Esophagus squamous epithelium (tissue), 5 donors: ENCODE measurements around the gene RTP5. TPM values are rescaled to one million over a fixed set of nuclear protein-coding genes. Genes with fewer than 3 reads are reported as not detected.

ENCODE experiments used
- DNase-seq: peaks from one replicate; lab custom pipeline; 2025; lab: John Stamatoyannopoulos, UW
- H3K27ac ChIP-seq, 4 donors: fragments of 200-600 bp; sonication (generic); one replicate each; pipeline ENCODE4 v1.5.1; 2016 to 2019; ENCODE audit warnings: mild to moderate bottlenecking in 1 of 4
- H3K27me3 ChIP-seq, 4 donors: fragments of 200-600 bp; sonication (generic); 1 replicate in 3 of 4; 2 replicates in 1 of 4; pipeline versions ENCODE4 v1.5.1 to v1.6.0; 2017 to 2021; ENCODE audit warnings: antibody characterized with exemption in 1 of 4
- H3K36me3 ChIP-seq, 3 donors: fragments of 200-600 bp; sonication (generic); one replicate each; pipeline ENCODE4 v1.5.1; 2016 to 2019
- H3K4me1 ChIP-seq, 3 donors: fragments of 200-600 bp; sonication (generic); one replicate each; pipeline ENCODE4 v1.5.1; 2017 to 2019
- H3K4me3 ChIP-seq, 4 donors: fragments of 200-600 bp; sonication (generic); 1 replicate in 3 of 4; 2 replicates in 1 of 4; pipeline ENCODE4 v1.5.1; 2016 to 2019; ENCODE audit warnings: mild to moderate bottlenecking in 2 of 4, moderate library complexity in 1 of 4
- H3K9me3 ChIP-seq, 3 donors: fragments of 200-600 bp; sonication (generic); one replicate each; pipeline ENCODE4 v1.5.1; 2016 to 2019
- POLR2A ChIP-seq, 4 donors: fragments of 450-650 bp; IDR thresholded peaks; one replicate each; pipeline ENCODE4 v1.6.1; 2017; ENCODE audit warnings: antibody characterized with exemption in 4 of 4, mild to moderate bottlenecking in 4 of 4, moderate library complexity in 3 of 4
- WGBS, 2 donors: methylation state at CpG; one replicate each; pipeline ENCODE4 v1.1.5; 2018; 5-methylcytosine and 5-hydroxymethylcytosine counted together
- intact Hi-C: fragments of 100-400 bp; cut with DNase I; formaldehyde crosslinking; loops from one replicate; pipeline ENCODE4 v1.15.0; 2022
- total RNA-seq, 4 donors: library from RNA; depleted of rRNA; stranded (reverse); fragments of >200 nt; gene quantifications; one replicate each; pipeline ENCODE4 v1.1.0, GENCODE V29; 2016
- TF ChIP-seq, protein P1 (sequence below), 6 experiments: fragments of 450-650 bp in 4 of 6; fragments of 200-600 bp in 2 of 6; sonication (generic) in 2 of 6; IDR thresholded peaks; one replicate each; pipeline ENCODE4 v1.5.1; 2016 to 2019; ENCODE audit warnings: antibody characterized with exemption in 6 of 6, mild to moderate bottlenecking in 4 of 6, moderate library complexity in 4 of 6
- donor health status: DM: yes; HTN: yes; CAD: no.

RTP5 gene
- total RNA-seq, 4 donors from 2014 or later: 0.12 to 0.19 TPM; not detected in 2

DNA sequence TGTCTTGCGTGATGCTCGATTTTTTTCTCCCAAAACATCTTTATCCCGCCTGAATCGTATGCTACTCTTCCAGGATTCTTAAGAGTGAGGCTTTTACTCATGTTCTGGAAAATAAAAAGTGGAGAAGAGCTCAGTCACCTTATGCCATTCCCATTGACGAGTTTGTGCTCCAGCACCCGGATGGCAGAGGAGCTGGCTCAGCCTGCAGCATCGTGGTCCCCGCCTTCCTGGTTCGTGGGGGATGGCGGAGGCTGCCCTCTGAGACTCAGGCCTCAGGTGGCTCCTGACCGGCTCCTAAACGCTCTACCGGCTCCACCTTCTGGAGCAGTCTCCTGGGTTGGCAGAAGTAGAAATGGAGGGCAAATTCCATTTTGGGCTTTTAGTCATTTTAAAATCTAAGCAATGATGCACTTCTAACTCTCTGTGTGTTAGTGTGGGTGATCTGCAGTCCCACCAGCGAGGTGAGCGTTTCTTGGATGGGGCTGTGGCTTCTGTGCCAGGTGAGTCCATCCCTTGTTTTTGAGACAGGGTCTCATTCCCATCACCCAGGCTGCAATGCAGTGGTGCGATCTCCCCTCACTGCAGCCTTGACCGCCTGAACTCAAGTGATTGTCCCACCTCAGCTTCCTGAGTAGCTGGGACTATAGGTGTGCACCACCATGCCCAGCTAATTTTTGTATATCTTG, 27.8 kb downstream of the RTP5 start:
- H3K36me3 ChIP-seq: no peaks in the 10 kb centered on the region
- TF ChIP-seq, protein P1, sequence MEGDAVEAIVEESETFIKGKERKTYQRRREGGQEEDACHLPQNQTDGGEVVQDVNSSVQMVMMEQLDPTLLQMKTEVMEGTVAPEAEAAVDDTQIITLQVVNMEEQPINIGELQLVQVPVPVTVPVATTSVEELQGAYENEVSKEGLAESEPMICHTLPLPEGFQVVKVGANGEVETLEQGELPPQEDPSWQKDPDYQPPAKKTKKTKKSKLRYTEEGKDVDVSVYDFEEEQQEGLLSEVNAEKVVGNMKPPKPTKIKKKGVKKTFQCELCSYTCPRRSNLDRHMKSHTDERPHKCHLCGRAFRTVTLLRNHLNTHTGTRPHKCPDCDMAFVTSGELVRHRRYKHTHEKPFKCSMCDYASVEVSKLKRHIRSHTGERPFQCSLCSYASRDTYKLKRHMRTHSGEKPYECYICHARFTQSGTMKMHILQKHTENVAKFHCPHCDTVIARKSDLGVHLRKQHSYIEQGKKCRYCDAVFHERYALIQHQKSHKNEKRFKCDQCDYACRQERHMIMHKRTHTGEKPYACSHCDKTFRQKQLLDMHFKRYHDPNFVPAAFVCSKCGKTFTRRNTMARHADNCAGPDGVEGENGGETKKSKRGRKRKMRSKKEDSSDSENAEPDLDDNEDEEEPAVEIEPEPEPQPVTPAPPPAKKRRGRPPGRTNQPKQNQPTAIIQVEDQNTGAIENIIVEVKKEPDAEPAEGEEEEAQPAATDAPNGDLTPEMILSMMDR (IDR thresholded peaks at IDR 0.05): no peak
- TF ChIP-seq POLR2A (IDR thresholded peaks at IDR 0.05): no peak
- no peak overlapping the region for H3K27ac ChIP-seq
- H3K4me1 ChIP-seq: peaks cover 27 to 75% (median 45%) of the 10 kb centered on the region in 3 donors
- H3K9me3 ChIP-seq: no peaks in the 10 kb centered on the region
- no peaks in the 10 kb centered on the region for H3K27me3 ChIP-seq
- WGBS, 2 donors: 74 to 92% methylated on average over 11 to 16 of the region's 17 CpGs
- H3K4me3 ChIP-seq: no peak overlapping the region
- intact Hi-C loops: no loop called here
- DNase-seq: no peak

DNA sequence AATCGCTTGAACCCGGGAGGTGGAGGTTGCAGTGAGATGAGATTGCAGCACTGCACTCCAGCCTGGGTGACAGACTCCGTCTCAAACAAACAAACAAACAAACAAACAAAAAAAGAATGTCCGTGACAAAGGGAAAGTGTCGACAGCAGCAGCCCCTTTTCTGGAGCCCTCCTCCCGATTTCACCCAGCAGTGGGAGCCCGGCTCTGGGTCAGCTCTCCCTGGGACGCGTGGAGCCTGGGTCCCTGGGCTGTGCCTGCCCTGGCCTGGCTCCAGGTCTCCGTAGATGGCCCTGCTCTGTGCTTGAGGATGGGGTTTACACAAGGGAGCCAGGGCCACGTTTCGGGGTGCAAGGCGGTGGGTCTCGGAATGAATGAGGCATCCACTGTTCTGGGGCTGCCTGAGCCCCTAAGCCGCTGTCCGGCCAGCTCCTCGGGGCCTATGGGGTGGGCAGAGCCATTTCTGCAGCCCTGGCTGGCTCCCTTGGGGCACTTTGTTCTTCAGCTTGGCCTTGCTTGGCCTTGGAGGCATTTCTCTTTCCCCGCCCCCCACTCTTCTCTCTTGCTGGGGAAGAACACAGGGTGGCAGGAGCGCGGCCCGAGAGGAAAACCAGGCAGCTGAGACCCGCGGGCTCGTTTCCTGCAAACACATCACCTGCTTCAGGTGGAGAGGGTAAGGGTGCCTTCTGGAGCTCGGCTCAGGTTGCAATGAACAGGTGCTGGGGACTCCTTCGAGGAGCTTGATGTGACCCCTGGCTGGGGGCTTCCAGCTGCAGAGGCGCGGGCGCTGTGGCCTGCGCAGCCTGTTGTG, 29.1 kb downstream of the RTP5 start:
- DNase-seq: no peak
- Histone ChIP-seq H3K27me3 (no peaks in the 10 kb centered on the region), H3K4me3 (no peak overlapping the region), H3K27ac (no peak overlapping the region), H3K9me3 (no peaks in the 10 kb centered on the region), H3K36me3 (no peaks in the 10 kb centered on the region), H3K4me1 (peaks cover 21 to 69% (median 44%) of the 10 kb centered on the region in 3 donors)
- 85 to 86% methylated on average over 8 to 11 of the region's 30 CpGs for WGBS, 2 donors
- no peak for TF ChIP-seq POLR2A (IDR thresholded peaks at IDR 0.05)
- TF ChIP-seq, protein P1 (IDR thresholded peaks at IDR 0.05): no peak
- intact Hi-C loops: no loop called here

DNA sequence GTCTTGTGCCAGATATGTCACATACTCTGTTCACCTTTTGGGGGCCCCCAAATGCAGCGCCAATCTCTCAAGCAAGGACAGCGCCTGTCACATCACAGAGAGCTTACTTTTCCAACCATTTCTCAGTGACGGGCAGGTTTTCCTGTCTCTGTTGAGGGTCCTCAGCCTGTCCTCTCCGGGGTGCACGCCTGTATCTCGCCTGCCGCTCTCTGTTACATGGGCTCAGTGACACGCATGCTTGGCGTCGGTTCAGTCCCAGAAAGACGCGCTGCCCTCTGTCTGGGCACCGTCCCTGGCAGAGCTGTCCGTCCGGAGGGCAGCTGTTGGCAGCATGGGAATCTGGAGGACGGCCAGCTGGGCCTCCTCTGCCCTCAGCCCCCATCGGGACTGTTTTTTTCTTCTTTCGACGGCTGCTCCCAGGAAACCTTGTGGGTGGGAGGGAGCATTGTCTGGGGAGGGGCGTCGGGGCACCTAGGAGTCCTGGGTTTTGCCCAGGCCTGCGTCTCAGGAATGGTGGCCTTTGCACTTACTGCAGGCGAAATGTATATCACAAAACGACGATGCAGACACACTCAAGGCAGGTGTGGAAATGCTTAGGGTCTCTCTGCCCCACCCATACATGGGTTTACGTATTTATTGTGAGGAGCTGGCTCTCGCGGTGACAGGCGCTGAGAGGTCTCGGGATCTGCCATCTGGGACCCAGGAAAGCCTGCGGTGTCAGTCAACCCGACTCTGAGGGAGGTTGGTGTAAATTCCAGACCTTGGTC, 30.9 kb downstream of the RTP5 start:
- 69 to 97% methylated on average over 6 to 15 of the region's 32 CpGs for WGBS, 2 donors
- intact Hi-C loops: no loop called here
- H3K4me1 ChIP-seq: peaks cover 18 to 51% (median 33%) of the 10 kb centered on the region in 3 donors
- H3K9me3 ChIP-seq: no peaks in the 10 kb centered on the region
- TF ChIP-seq POLR2A (IDR thresholded peaks at IDR 0.05): no peak
- TF ChIP-seq, protein P1 (IDR thresholded peaks at IDR 0.05): no peak
- H3K36me3 ChIP-seq: no peaks in the 10 kb centered on the region
- no peak for DNase-seq
- H3K27ac ChIP-seq: peak overlapping the region; percentile 25 to 87 (median 74)
- no peaks in the 10 kb centered on the region for H3K27me3 ChIP-seq
- peak overlapping the region in 1 of 4 donors; percentile 43 for H3K4me3 ChIP-seq

DNA sequence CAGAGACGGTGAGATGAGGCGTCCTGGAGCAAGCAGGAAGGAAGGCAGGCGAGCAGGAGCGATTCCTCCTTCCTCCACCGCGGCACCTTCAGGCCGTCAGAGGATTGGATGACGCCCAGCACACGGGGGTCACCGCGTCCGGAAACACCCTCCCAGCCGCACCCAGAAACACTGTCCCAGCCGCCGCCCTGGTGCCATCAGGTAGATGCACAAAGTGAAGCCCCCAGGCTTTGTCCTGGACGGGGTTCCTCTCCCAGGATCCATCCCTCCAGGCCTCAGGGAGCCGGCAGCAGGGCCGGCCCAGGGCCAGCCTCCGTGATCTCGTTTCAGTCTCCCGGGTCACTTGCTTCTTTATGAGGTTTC, 31.5 kb downstream of the RTP5 start:
- intact Hi-C loops: no loop called here
- DNase-seq: no peak
- Histone ChIP-seq H3K27me3 (no peaks in the 10 kb centered on the region), H3K27ac (peak overlapping the region; percentile 25 to 87 (median 74)), H3K4me3 (peak overlapping the region in 1 of 4 donors; percentile 43), H3K4me1 (peaks cover 12 to 46% (median 27%) of the 10 kb centered on the region in 3 donors), H3K9me3 (no peaks in the 10 kb centered on the region), H3K36me3 (no peaks in the 10 kb centered on the region)
- 57 to 76% methylated on average over 17 to 18 of the region's 21 CpGs for WGBS, 2 donors
- TF ChIP-seq POLR2A (IDR thresholded peaks at IDR 0.05): no peak
- TF ChIP-seq, protein P1 (IDR thresholded peaks at IDR 0.05): no peak
